Body of pancreas (tissue), 4 donors: ENCODE data around the gene ADGRL2.

Experiments used
- CTCF ChIP-seq, 7 experiments: fragments of 450-650 bp in 4 of 7; fragments of 200-600 bp in 3 of 7; sonication (generic) in 3 of 7; IDR thresholded peaks; one replicate each; pipeline ENCODE4 v1.5.1; 2016 to 2019; ENCODE audit warnings: antibody characterized with exemption in 7 of 7
- POLR2A ChIP-seq, 3 donors: fragments of 450-650 bp; IDR thresholded peaks; one replicate each; pipeline ENCODE4 v1.6.1; 2016; ENCODE audit warnings: antibody characterized with exemption in 3 of 3, mild to moderate bottlenecking in 2 of 3

GRCh38 chr1:82015444-82015843 is 214.7 kb downstream of the ADGRL2 start:
- TF ChIP-seq POLR2A (IDR thresholded peaks at IDR 0.05) (no peak), CTCF (IDR thresholded peaks at IDR 0.05) (no peak)
